Erythroblast (primary cell): ENCODE data around the gene POM121.
"Not testable (repeated sequence)": the region's sequence is repeated elsewhere in the genome, so short reads cannot be mapped to it uniquely, and the experiment has no call there.

Experiments used
- GATA1 ChIP-seq: IDR thresholded peaks from 2 replicates; pipeline ENCODE4 v1.6.1; 2011; ENCODE audit warnings: low read depth, mild to moderate bottlenecking, control low read depth, low read length, moderate library complexity
- POLR2A ChIP-seq: IDR thresholded peaks from 2 replicates; pipeline ENCODE4 v1.6.1; 2011; ENCODE audit warnings: mild to moderate bottlenecking, low read length

DNA sequence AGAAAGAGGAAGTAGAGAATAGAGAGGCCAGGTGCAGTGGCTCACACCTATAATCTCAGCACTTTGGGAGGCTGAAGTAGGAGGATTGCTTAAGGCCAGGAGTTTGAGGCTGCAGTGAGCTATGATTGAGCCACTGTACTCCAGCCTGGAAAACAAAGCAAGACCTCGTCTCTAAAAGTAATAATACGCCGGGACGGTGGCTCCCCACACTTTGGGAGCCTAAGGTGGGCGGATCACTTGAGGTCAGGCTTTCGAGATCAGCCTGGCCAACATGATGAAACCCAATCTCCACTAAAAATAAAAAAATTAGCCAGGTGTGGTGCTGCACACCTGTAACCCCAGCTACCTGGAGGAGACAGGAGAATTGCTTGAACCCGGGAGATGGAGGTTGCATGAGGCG lies 70.6 kb downstream of the POM121 start:
- TF ChIP-seq POLR2A, GATA1: not testable (repeated sequence)
